HCEC 1CT (cell line): ENCODE results near the gene KCNJ6.
A peak's percentile ranks its signal among the peaks of the same experiment; 100 is the strongest.

Experiments
- DNase-seq: peaks from one replicate; pipeline ENCODE4 v3.0.0-alpha.2; 2017

The KCNJ6 gene

DNA sequence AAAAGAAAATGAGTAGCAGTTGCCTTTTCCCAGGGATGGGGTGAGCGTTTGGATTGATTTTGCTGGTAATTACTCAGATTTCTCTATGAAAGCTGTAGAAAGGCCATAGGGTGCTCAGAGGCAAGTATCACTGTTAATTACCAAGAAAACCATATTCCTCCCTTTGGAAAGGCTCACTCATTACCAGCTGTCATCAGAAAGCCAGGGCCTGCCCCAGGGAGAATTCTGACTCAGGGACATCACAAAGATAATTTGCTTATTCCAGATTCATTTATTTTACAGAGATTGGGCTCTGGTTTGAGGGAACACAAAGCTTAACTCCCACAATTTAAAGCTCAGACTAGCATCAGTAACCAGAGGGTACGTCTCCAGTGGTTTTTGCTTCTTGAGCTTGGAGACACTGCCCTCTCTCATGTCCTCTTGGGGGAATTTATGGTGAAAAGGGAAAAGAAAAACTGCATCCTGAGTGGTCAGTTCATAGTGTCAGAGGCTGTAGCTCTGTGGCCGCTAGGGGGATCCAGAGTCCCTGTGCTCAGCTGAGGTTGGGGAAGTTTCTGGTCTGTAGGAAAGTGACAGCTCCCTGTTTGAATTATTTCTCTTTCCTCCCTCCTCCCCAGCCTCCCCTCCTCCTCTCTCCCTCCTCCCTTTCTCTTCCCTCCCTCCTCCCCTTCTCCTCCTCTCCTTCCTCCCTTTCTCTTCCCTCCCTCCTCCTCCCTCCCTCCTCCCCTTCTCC, 204.3 kb downstream of the KCNJ6 start:
- DNase-seq, result peak; percentile 71

DNA sequence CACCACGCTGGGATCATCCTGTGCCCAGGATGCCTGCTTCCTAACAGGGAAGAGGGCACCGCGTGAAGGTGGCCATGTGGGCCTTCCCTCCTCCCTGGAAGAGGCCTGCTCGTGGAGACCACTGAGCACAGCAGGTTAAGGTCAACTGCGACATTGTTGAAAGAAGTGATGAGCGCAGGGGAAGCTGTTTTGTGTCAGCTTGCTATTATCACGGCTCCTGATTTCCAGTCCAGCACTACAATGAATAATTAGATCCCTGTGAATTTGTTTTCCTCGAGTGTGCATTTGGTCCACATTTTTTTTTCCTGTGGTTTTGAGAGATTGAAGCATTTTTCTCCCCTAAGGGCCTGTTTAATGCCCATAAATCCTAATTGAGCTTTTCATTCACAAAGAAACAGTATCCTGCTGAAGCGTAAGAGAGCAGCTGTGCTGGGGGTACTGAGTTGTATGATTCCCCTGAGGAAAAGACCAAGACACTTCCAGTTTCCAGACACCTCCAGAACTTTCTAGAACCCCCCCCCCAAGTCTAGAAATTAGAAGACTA, 204.9 kb downstream of the KCNJ6 start:
- no peak for DNase-seq

DNA sequence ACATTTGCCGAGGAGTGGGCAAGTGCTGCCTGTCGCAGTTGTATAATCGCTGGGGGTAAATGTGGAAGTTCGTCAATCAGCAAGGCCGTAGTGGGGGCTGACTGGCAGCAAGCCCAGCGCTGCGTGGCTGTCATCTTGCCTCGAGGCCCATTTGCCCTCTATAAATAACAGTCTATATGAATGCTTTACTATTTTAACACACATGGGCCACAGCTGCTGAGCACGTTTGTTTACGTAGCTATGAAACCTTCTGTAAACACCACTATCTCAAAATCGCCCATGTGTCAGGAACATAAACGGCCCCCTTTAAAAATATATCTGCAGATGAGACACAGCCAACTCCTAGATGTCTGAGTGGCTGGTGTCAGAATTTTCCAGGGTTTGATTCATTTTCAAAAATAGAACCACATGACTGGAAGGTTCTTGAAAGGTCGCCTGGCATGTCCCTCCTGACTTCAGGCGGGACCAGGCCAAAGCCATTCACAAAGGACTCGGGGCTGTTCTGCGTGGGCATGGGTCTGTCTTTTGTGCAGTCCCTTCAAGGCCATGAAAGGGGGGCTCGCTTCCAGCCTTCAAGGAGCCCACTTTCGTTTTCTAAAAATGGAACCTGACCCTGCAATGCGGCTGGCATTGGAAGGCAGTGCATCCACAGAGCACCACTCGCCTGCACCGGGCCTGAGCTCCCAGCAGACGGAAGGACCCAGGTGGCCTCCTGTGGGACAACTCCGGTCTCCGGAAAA, 205.5 kb downstream of the KCNJ6 start:
- DNase-seq, result peak; percentile 4

DNA sequence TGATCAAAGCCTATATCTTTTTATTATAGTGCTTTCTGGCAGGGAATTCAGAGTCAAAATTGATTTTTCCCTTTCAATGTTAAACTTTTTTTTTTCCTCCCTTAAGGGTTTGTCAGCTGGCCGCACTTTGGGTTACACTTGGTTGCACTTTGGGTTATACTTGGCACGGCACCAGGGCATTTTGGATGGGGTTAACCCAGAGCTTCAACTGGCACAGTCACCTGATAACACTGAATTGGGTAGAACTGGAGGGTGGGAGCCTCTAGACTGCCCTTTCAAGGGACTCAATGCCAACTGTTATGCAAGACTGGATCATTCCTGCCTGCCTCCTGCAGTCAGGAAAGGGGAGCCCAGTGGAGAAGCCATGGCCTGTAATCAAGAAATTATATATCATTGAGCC, 211.5 kb downstream of the KCNJ6 start:
- DNase-seq, result no peak

DNA sequence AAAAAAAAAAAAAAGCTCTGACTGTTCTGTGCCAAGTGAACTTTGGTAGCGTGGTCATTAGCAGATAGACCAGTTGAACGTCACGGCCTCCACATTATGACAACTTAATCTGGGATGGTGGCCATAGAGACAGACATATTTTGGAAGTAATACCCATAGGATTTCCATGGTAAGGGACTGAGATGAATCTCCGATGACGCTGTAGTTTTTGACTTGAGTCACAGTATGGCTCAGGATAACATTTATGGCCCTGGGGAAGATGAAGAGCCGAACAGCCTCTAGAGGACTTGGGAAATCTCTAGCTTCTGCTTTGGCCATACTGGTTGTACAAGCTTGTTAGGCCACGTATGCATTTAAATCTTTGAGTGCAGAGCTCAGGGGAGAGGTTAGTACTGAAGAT, 214.0 kb downstream of the KCNJ6 start:
- no peak for DNase-seq

DNA sequence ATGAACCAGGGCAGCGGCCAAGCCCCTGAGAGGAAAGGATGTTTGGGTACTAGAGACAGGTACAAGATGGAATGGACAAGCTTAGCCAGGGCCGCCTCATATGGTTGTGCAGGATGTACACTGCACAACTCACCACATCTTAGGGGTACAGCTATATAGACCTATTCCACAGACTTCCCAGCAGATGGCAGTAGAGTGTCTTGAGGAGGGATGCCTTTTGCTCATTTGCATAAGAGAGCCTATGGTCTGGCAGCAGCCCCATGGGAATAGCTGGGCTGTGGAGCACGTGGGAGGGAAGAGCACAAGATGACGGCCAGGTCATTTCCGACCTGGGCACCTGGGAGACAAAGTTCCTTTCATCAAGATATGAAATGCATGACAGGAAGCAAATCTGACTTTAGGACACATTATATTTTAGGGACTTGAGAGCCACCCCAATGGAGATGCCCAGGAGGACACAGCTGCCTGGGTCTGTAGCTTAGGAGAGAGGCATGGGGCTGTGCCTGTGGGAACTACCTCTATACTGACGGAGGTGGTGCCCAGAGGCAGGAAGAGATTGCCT, 215.5 kb downstream of the KCNJ6 start:
- peak; percentile 86 for DNase-seq

DNA sequence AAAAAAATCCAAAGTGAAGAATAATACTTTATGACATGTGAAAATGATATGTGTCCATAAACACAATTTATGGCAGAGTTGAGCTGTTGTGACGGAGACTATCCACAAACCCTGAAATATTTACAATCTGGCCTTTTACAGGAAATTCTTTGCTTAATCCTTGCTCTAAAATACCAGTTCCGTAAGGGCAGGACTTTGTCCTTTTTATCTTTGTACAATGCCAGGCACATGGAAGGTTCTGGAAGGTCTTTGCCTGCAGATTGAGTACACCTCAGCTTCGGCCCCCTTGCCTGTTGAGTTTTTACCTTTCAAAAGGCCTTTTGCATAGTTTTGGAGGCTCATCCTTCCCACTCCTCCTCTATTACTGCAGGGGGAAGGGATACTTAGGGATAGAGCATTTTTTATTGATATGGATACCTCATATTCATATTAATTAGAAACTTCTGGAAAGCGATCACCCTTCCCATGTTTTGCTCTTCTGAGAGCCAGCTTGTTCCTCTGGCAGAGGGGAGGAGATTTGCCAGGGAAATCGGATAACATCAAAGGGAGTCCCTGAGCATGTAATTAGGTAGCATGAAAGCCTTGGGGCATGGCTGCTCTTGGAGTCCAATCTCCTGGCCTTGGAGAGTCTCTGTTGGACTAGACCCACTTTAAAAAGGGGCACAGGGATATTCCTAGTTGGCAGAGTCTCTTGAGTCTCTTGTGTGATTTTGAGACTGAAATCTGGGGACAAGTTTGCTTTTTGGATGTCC, 217.1 kb downstream of the KCNJ6 start:
- no peak for DNase-seq

DNA sequence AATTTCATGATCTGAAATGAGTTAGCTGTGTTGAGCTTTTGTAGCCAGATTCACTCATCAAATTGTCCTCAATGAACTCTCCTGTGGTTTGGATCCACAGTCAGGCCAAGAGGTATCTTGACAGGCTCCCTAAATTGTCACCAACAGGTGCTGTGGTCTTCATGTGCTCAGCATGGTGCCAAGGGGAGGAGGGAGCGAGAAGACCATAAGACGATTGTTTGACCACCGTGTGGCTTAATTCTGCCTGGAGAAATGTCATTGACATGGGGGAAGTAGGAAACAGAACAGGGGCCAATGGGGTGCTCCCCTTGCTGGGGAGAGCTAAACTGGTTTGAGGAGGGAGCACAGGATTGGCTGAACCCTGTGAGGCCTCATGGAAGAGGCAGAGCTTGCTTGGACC, 219.3 kb downstream of the KCNJ6 start:
- no peak for DNase-seq

DNA sequence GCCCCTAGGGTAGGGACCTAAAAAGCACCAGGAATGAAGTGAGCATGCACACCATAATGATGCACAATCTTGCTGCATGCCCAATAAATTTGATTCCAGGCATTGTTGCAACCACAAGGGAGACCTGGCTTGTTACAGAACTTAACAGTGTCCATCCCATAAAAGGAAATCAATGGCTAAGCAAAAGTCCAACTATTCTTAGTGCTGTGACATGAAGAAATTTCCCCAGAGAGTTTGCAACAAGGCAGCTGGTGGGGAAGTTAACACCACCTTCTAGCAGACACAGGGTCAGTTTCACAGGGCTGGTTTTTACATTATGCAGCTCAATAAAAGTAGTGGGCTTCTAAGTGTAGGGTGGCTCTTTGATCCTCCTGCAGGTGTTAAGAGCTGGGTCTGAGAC, 221.1 kb downstream of the KCNJ6 start:
- no peak for DNase-seq

DNA sequence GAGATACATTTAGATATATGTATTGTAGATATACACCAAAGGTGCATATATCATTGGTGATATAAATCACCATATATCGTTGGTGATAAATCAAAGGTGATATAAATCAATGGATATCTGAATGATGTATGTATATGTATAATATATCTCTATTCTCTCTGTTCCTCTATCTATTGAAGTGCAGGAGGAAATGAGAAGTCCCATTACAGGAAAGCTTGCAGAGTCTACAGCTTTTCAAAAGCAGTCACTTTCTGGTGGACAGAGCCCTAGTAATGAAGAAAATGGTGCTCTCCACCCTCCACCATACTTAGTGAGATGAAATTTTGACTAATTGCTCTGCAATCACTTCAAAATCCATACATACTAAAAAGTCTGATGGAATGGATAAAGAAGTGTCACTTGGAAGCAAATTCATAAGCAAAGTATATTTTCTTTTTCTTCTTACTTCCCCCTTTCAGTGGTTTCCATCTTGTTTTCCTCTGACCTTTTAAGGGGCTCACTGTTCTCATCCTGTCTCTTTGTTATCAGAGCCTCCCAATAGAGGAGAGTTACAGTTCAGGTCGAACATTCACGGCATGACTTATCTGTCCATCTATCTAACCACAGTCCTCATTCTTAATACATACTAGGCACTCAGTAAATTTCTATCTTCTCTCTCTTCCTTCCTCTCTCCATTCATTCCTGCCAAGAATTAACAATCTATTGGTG, 227.2 kb downstream of the KCNJ6 start:
- no peak for DNase-seq

DNA sequence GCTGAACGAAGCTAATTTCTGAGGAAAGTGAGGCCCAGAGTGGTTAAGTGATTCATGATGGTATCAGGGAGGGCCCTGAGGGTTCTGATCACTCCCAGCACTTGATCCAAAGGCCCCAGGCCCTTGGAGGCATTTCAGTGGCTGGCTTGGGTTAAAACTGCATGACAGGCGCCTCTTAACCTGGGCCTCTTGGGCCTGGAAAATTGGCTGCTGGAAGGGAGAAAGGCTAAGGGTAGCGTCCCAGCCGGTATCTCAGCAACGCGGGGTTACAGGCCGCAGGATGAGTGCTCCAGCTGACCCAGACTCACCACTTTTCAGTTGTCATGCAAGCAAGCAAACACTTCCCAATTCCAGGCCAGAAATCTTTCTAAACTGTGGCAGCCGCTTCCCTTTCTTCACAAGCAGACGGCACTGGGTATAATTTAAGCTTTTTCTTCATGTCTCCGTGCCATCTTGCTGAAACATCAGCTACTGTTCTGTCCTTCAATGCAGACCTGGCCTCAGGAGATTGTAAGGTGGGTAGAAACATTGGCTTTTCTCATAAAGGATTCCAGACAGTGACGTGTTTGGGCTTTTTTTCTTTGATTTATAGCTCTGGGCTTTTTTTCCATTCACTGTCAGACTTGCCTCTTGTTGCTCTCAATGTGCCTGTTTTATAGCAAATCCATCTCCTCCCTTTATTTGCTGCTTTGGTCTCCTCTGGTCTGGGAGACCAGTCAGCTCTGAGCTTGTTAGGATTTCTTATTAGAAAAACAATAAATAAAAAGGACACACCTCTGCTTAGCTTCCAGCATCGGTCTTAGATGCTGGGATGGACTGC, 229.1 kb downstream of the KCNJ6 start:
- DNase-seq, result no peak

DNA sequence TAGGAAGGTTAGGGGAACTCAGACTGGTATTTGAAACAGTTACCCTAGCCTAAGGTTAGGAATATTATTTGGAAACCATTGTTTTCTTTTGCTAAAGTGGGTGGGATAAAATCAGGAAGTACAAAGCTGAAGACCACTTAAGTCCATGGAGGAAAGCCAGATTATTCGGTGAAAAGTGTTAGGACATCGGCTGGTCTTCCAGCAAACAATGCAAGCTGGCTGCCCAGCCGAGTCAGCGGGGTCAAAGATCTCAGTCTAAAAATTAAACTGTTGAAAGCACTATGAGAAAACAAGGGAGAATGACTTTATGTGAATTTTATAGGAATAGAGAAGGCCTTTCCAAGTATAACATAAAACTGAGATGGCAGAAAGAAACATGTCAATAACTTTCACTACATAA, 231.7 kb downstream of the KCNJ6 start:
- DNase-seq, result no peak

DNA sequence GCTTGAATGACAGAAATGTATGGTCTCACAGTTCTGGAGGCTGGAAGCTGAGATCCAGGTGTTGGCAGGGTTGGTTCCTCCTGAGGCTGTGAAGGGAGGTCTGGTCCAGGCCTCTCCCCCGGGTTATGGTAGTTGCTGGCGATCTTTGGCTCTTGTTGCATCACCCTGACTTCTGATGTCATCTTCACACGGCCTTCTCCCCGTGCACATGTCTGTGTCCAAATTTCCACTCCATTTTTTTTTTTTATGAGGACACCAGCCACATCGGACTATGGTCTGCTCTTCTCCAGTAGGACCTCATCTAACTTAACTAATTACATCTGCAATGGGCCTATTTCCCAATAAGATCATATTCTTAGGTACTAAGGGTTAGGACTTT, 232.2 kb downstream of the KCNJ6 start:
- no peak for DNase-seq

DNA sequence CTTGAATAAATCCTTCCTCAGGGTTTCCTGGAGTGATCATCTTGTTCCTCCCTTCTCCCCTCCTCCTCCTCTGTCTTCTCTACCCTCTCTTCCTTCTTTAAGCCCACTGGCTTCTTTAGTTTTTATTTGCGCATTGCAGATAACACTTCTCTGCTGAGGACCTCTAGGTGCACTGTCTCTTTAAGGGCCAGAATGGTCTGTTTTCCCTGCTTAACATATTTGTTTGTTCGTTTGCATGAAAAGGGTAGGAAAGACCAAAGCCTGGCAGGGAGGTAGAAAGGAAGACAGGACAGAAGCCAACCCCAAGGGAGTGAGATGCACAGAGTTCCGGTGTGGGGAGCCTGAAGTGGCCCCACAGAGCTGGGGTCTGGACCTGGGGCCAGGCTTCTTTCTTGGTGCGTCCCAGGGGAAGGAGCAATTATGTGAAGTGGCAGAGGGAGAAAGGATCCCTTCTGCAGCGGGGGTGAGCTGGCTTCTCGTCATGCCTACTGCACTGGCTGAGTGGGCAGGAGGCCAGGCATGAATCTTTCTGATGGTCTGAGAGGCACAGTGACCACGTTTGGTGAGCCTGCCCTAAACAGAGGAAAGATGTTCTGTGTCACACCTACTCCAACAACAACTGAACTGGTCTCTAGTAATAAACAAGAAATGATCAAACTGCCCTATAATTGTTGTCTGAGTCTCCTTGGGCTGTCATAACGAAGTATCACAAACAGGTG, 232.7 kb downstream of the KCNJ6 start:
- DNase-seq, result no peak

DNA sequence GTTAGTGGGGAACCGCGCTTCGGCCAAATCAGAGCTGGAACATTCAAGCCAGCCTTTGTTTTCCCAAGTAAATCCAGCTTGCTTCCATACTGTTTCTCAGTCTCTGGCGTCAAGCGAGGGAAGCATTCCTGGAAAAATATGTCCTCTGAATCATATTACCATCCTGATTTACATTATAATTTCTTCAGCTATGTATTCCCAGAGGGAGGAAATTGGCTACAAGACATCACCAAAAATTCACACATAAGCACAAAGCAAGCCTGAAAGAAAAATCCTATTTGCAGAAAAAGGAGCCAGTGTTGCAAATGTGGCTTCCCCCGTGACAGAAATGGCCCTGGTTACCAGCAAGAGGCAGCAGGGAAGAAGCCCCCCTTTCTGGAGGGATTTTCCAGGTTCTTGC, 233.3 kb downstream of the KCNJ6 start:
- DNase-seq, result no peak

DNA sequence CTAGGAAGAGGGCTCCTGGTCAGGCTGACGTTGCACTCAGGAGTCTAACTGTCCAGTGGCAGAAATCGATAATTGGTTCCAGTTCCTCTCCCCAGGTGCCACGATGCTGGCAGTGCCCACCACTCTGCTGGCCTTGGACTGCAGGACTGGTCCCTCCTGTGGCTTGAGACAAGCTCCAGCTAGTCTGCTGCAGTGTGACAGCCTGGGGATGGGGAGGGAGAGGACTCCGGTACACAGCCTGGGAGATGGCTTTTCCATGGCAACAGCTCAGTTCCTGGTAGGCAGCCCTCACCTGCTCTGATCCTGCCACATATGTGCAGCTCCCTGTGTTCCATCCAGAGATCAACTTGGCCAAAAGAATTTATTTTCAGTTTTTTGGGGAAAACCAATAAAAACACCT, 239.3 kb downstream of the KCNJ6 start:
- no peak for DNase-seq

DNA sequence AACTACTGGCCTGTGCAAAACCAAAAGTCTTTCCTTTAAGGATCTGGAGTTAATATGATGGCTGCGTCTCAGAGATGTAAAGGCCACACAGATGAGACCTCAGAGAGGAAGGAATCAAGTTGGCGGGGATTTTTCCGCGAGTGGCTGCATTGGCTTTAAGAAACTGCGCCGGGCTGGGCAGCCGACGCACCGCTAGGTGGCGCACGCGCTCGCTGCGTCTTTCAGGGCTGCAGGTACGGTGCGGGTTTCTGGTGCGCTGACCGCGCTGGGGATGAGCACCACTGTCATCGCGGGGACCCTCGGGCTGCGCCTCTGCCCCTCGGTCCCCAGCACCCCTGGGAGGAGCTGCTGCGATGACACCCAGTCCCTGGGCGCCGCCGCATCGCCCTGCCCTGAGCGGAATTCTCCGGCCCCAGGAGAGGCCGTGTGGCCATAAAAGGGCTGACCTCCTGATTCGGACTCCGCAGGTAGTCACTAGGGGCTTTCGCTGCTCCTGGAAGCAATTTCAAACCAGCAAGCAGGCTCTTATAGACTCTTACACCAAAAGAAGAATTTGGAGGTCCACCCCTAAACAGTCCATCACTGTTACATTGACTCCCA, 241.0 kb downstream of the KCNJ6 start:
- DNase-seq, result peak; percentile 7

DNA sequence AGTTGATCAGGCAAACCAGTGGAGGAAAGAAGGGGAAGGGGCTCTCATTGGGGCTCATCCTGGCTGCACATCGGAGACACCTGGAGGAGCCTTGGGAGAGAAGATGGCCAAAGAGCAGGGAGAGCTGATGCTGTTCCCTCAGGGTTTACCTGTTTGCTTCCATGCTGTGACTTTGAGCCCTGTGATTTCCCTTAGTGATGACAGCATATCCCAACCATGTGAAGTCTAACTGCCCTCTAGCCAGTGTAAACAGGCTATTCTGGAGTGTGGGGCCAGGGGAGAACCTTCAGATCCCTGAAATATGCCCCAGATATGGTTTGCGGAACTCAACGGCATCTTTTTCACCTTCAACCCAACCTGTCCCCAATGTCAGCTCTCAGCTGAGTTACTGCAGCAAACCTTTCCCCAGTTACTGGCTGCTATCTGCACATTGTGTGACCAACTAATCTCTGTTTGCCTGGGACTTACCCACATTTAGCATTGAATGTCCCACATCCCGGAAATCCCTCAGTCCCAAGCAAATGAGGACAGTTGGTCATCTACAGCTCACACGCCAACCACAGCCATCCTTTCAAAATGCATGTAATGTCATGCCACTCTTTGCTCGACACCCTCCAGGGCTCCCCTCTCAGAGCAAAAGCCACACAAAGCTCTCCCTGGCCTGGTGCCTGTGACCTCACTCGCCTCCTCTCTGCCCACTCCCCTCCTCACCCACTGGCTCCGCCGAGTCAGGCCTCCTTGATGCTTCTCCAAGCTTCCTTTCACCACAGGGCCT, 242.3 kb downstream of the KCNJ6 start:
- DNase-seq, result no peak

DNA sequence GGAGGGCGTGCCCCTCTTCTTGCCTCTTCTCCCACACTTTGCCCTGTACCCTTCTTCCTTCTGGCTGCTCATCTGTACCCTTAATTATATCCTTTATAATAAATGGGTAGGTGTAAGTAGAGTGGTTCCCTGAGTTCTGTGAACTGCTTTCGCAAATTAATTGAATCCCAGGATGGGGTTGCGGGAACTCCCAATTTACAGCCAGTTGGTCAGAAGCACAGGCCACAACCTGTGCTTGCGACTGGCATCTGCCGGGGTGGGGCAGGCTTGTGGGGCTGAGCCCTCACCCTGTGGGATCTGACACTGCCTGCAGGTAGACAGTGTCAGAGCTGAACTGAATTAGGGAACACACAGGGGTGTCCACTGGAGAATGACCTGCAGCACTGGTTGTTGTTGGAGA, 244.9 kb downstream of the KCNJ6 start:
- no peak for DNase-seq

DNA sequence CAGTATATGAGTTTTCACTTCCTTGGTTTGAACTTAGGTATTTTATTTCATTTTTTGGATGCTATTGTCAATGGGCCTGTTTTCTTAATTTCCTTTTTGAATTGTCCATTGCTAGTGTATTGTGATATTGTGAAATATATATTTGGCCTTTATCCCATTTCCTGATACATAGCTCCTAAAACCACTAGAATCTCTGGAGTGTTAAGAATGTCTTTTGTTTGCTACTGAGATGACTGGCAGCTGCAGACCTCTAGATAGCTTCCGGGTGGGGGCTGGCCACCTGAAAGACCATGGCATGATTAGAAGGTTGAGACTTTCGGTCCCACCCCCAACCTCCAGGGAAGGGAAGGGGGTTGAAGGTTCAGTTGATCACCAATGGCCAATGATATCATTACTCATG, 245.4 kb downstream of the KCNJ6 start:
- DNase-seq, result peak; percentile 77
